Subcutaneous adipose tissue (tissue), 4 donors: ENCODE measurements around the gene YAF2. TPM values are rescaled to one million over a fixed set of nuclear protein-coding genes. Genes with fewer than 3 reads are reported as not detected.

ENCODE experiments used
- CTCF ChIP-seq: fragments of 450-650 bp; IDR thresholded peaks from one replicate; pipeline ENCODE4 v1.5.1; 2016; ENCODE audit warnings: low read depth, mild to moderate bottlenecking, control low read depth, antibody characterized with exemption, moderate library complexity
- total RNA-seq, 4 donors: library from RNA; depleted of rRNA; stranded (reverse); fragments of >200 nt; gene quantifications; one replicate each; pipeline ENCODE4 v1.1.0, GENCODE V29; 2016

The YAF2 gene
- total RNA-seq, 4 donors from 2014 or later = 30.6 to 51.6 (median 41.6) TPM

GRCh38 chr12:42204819-42205218 is 33.2 kb downstream of the YAF2 start:
- no peak for TF ChIP-seq CTCF

GRCh38 chr12:42204362-42204761 is 33.7 kb downstream of the YAF2 start:
- TF ChIP-seq CTCF = no peak

- TF ChIP-seq CTCF = no peak
These were observed 37.0 kb downstream of the YAF2 start for GRCh38 chr12:42201063-42201462.

GRCh38 chr12:42199007-42199406 is 39.0 kb downstream of the YAF2 start:
- no peak for TF ChIP-seq CTCF

- no peak for TF ChIP-seq CTCF
These were observed 41.1 kb downstream of the YAF2 start for GRCh38 chr12:42196723-42197603.

- no peak for TF ChIP-seq CTCF
These were observed 45.4 kb downstream of the YAF2 start for GRCh38 chr12:42192686-42193085.

- no peak for TF ChIP-seq CTCF
These were observed 45.8 kb downstream of the YAF2 start for GRCh38 chr12:42192258-42192657.
